AG09309 (cell line): ENCODE measurements around the gene EAF1.

ENCODE experiments used
- DNase-seq: peaks from one replicate; pipeline ENCODE4 v3.0.0-alpha.2; 2010; ENCODE audit warnings: low read depth
- H3K4me3 ChIP-seq: 2 replicates; pipeline ENCODE4 v1.5.1; 2011; ENCODE audit warnings: mild to moderate bottlenecking, low read depth, low read length, moderate library complexity; ENCODE audit not compliant: control insufficient read depth
- TF ChIP-seq, protein P1 (sequence below): IDR thresholded peaks from 2 replicates; pipeline ENCODE4 v1.5.1; 2011; ENCODE audit warnings: mild to moderate bottlenecking, low read depth, low read length, inconsistent platforms; ENCODE audit not compliant: insufficient read depth, control insufficient read depth; ENCODE audit errors: missing control alignments

EAF1 gene

DNA sequence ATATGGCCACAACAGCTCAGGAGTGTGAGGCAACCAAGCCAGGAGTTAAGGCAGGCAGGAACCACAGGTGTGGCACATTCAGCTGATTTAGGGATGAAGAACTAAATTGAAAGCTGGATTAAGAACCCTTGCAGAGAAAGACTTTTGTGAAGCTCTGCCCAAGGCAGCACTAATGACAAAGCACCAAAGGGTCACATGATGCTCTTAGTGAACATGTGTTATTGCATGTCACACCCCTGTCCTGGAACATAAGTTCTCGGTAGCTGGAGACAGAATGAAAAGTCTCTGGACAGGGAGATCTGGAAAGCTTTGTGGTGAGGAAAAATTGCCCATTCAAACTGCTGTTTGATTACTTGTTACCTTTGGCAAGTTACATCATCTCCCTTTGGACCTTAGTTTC is 3.2 kb downstream of the EAF1 start:
- TF ChIP-seq, protein P1, sequence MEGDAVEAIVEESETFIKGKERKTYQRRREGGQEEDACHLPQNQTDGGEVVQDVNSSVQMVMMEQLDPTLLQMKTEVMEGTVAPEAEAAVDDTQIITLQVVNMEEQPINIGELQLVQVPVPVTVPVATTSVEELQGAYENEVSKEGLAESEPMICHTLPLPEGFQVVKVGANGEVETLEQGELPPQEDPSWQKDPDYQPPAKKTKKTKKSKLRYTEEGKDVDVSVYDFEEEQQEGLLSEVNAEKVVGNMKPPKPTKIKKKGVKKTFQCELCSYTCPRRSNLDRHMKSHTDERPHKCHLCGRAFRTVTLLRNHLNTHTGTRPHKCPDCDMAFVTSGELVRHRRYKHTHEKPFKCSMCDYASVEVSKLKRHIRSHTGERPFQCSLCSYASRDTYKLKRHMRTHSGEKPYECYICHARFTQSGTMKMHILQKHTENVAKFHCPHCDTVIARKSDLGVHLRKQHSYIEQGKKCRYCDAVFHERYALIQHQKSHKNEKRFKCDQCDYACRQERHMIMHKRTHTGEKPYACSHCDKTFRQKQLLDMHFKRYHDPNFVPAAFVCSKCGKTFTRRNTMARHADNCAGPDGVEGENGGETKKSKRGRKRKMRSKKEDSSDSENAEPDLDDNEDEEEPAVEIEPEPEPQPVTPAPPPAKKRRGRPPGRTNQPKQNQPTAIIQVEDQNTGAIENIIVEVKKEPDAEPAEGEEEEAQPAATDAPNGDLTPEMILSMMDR: no peak
- no peak for DNase-seq
- no peak overlapping the region for H3K4me3 ChIP-seq

DNA sequence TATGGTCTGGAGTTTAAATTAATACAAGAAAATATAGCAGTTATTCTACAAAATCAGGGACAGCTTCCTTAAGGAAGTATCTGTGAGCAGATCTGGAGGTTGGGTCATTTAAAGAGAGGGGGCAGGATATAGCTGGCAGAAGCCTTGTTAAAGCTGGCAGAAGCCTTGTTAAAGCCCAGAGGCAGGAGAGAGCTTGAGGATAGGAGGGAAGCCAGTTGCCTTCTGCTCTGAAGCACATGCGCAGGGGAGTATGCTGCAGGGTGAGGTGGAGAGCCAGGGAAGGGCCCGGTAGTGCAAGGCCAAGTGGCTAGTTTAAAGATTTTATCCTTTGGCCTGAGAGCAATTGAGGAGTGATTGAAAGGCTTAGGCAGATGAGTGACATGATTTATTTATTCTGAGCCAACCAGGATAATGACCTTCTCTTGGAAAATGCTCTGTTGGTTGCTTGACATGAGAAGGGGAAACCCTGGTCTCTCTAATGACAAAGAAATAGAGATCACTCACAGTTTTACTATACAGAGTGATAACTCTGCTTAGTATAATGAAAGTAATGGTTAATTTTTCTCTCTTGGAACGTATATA is 3.9 kb downstream of the EAF1 start:
- H3K4me3 ChIP-seq: no peak overlapping the region
- no peak for DNase-seq
- TF ChIP-seq, protein P1: no peak

DNA sequence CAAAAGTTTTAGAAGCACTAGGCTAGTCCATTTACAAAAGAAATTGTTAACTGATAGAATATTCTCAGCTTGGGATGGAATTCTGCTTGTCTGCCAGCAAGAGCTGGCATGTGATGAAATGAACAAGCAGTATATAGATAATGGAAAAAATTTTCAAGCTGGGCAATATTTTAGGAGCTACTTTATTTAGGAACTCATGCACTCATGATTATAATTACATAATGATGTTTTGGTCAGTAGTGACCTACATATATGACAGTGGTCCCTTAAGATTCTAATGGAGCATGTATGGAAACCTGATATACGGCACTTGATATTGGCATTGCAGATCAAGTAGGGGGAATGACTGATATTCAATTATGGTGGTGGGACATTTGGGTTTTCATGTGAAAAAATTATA is 6.1 kb downstream of the EAF1 start:
- DNase-seq: no peak
- H3K4me3 ChIP-seq: no peak overlapping the region
- TF ChIP-seq, protein P1: no peak

DNA sequence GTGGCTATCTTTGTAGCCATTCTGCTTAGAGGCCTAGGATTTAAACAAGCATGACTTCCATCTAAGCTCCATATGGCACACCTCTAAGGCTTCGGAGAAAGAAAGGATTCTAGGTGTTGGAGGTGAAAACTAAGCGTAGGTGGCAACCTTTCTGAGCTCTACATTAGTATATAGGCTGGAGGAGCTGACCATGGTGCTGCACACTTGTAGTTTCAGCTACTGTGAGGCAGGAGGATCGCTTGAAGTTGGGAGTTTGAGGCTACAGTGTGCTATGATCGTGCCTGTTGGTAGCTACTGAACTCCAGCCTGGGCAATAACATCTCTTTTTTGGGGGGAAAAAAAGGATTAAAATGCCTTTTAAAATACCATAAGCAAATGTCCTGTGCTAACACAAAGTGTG is 7.4 kb downstream of the EAF1 start:
- no peak overlapping the region for H3K4me3 ChIP-seq
- no peak for DNase-seq
- TF ChIP-seq, protein P1: no peak

DNA sequence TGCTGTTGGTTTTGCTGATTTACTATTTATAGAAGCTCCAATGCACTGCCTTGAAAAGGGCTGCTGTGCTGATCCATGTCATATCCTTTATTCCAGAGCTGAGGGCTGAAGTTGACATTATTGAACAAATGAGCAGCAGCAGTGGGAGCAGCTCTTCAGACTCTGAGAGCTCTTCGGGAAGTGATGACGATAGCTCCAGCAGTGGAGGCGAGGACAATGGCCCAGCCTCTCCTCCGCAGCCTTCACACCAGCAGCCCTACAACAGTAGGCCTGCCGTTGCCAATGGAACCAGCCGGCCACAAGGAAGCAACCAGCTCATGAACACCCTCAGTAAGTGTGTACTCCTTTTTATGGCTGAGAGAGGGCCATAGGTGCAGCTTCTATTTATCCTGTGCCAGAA is 8.8 kb downstream of the EAF1 start:
- TF ChIP-seq, protein P1: no peak
- no peak for DNase-seq
- H3K4me3 ChIP-seq: no peak overlapping the region

DNA sequence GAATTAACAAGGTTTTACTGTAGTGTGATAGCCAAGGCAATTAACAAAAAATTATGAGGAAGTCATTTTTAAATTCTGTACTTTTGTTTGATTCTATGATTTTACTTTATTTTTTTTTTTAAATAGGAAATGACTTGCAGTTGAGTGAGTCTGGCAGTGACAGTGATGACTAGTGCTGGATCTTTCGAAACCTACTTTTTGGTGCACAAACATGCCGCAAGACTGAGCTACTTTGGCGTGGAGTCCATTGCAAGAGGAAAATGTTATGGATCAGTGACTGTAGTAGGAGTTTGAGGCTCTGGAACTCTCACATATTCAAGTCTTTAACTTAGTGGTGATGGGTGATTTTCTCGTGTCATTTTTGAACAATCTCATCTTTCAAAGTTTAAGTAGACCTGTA is 11.6 kb downstream of the EAF1 start:
- TF ChIP-seq, protein P1: no peak
- H3K4me3 ChIP-seq: no peak overlapping the region
- DNase-seq: peak; percentile 64

DNA sequence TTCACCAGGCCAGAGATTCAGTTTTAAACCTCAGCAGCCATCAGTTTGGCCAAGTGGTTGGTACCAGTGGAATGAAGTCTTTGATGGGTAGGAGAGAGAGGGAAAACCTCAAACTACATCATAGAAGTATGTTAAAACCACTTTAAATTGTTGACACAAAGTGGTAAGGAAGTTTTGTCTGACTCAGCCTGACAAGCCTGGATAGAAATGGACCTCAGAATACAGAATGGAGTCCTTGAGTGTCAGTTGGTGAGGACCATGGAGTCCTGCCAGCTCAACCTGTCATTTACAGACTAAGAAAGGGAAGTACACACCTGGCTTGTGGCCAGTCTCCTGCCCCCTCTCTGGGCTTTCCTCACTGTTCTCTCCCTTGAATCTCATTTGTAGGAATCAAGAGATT is 12.1 kb downstream of the EAF1 start:
- DNase-seq: no peak
- no peak overlapping the region for H3K4me3 ChIP-seq
- TF ChIP-seq, protein P1: no peak
